Measurements from ENCODE around the gene COX6A2. TPM values are rescaled to one million over a fixed set of nuclear protein-coding genes. Genes with fewer than 3 reads are reported as not detected.

COX6A2 gene
- total and polyA plus RNA-seq, 8 donors, result 0.39 to 5.5 (median 0.57) TPM; not detected in 2

- Histone ChIP-seq H3K36me3 (no peaks in the 10 kb centered on the region), H3K4me1 (peaks cover 0 to 7% (median 3%) of the 10 kb centered on the region in 3 donors), H3K4me3 (peak within 1 kb of the TSS; percentile 12 to 50 (median 22)), H3K27me3 (no peaks in the 10 kb centered on the region), H3K27ac (peak within 1 kb of the TSS in 2 of 4 donors; percentile 50 to 51), H3K9me3 (no peaks in the 10 kb centered on the region)
- WGBS, 2 donors, result 3% methylated on average over 38 to 62 of the region's 63 CpGs
- no peak for DNase-seq
- TF ChIP-seq CTCF (IDR thresholded peaks at IDR 0.05), result no peak
- intact Hi-C loops (cut with DNase I), result no loop called here
- no peak for FAIRE-seq
- ATAC-seq, result peak in 2 of 4 donors; percentile 1 to 6
Measured at GRCh38 chr16:31471875-31472708, 43.9 kb upstream of the COX6A2 start, which contains the start of gene TGFB1I1. TSS of gene TGFB1I1 (plus strand) at chr16:31472152. CDS start at chr16:31472189, 37 bp downstream.

GRCh38 chr16:31471241-31471874 lies 43.2 kb upstream of the COX6A2 start:
- Histone ChIP-seq H3K4me3 (peak overlapping the region in 3 of 4 donors; percentile 18 to 50 (median 27)), H3K27ac (peak overlapping the region in 2 of 4 donors; percentile 2 to 51), H3K9me3 (no peaks in the 10 kb centered on the region), H3K4me1 (peaks cover 0 to 7% (median 3%) of the 10 kb centered on the region in 3 donors), H3K36me3 (no peaks in the 10 kb centered on the region), H3K27me3 (no peaks in the 10 kb centered on the region)
- WGBS, 2 donors, result 48 to 54% methylated on average over 15 of the region's 15 CpGs
- no peak for TF ChIP-seq CTCF (IDR thresholded peaks at IDR 0.05)
- no peak for DNase-seq
- FAIRE-seq, result no peak
- intact Hi-C loops (cut with DNase I), result no loop called here
- ATAC-seq, result no peak

GRCh38 chr16:31470615-31471014 lies 42.5 kb upstream of the COX6A2 start:
- H3K9me3 ChIP-seq, result no peaks in the 10 kb centered on the region
- 58 to 69% methylated on average over 3 of the region's 3 CpGs for WGBS, 2 donors
- ATAC-seq (no peak), FAIRE-seq (no peak), DNase-seq (no peak)
- no peaks in the 10 kb centered on the region for H3K27me3 ChIP-seq
- H3K27ac ChIP-seq, result no peak overlapping the region
- H3K4me3 ChIP-seq, result no peak overlapping the region
- TF ChIP-seq CTCF (IDR thresholded peaks at IDR 0.05), result no peak
- intact Hi-C loops (cut with DNase I), result no loop called here
- H3K36me3 ChIP-seq, result no peaks in the 10 kb centered on the region
- peaks cover 0 to 5% (median 0%) of the 10 kb centered on the region in 3 donors for H3K4me1 ChIP-seq

- H3K9me3 ChIP-seq, result no peaks in the 10 kb centered on the region
- H3K36me3 ChIP-seq, result peaks cover 0 to under 1% (median 0%) of the 10 kb centered on the region in 3 donors
- H3K27me3 ChIP-seq, result no peaks in the 10 kb centered on the region
- peaks cover 0 to 3% (median 0%) of the 10 kb centered on the region in 3 donors for H3K4me1 ChIP-seq
- ATAC-seq, result no peak
- DNase-seq, result no peak
- no peak overlapping the region for H3K4me3 ChIP-seq
- H3K27ac ChIP-seq, result no peak overlapping the region
- TF ChIP-seq CTCF (IDR thresholded peaks at IDR 0.05), result no peak
- intact Hi-C loops (cut with DNase I), result no loop called here
- 81 to 88% methylated on average over 5 of the region's 5 CpGs for WGBS, 2 donors
- no peak for FAIRE-seq
Measured at GRCh38 chr16:31467858-31468257, 39.7 kb upstream of the COX6A2 start.

All from pancreas (tissue), 10 donors.